SH-SY5Y (cell line): ENCODE measurements around the gene NFIA.

Experiments
- GATA2 ChIP-seq: IDR thresholded peaks from 2 replicates; pipeline ENCODE4 v1.6.1; 2011; ENCODE audit warnings: mild to moderate bottlenecking, low read depth, low read length
- GATA3 ChIP-seq: IDR thresholded peaks from 2 replicates; pipeline ENCODE4 v1.6.1; 2011; ENCODE audit warnings: low read depth, mild to moderate bottlenecking, low read length, moderate library complexity

DNA sequence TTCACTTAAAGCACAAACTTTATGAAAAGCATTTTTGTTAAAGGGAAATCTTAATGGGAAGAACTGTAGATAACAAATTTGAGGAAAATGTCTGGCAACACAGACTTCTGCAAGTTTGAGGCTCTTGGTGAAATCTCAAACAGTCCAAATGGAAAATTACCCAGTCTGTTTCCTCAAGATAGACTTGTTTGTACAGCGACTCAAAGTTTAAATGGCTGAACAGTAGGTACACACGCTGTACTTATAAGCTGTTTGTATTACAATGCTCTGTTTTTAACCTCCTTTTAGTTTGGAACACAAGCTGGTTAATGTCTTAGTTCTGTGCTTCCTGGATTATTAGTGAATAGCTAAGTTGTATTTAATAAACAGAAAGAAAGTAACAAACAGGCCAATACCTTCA is 217.1 kb downstream of the NFIA start:
- TF ChIP-seq GATA2 (no peak), GATA3 (no peak)
